CD14-positive monocyte (primary cell): ENCODE data around the gene KCNK13. TPM values are rescaled to one million over a fixed set of nuclear protein-coding genes. Genes with fewer than 3 reads are reported as not detected.
A peak's percentile ranks its signal among the peaks of the same experiment; 100 is the strongest.

Source experiments
- DNase-seq, 3 donors: peaks; one replicate each; pipeline ENCODE4 v3.0.0-alpha.2; 2011 to 2022
- H2AFZ ChIP-seq: 2 replicates; pipeline ENCODE4 v1.6.0; 2012; ENCODE audit warnings: mild to moderate bottlenecking, low read depth, low read length, inconsistent platforms; ENCODE audit not compliant: insufficient read depth, poor library complexity, severe bottlenecking
- H3K27ac ChIP-seq, 2 donors: 1 replicate in 1 of 2; 2 replicates in 1 of 2; pipeline ENCODE4 v1.5.1; 2012 to 2013; ENCODE audit warnings: low read length in 2 of 2, control low read depth in 1 of 2, inconsistent platforms in 1 of 2, low read depth in 1 of 2, mild to moderate bottlenecking in 1 of 2
- H3K27me3 ChIP-seq, 2 donors: one replicate each; pipeline versions ENCODE4 v1.6.0 to v1.6.1; 2011 to 2013; ENCODE audit warnings: low read length in 2 of 2; ENCODE audit not compliant: control insufficient read depth in 2 of 2, insufficient read depth in 2 of 2
- H3K36me3 ChIP-seq, 2 donors: replicated peaks in 1 of 2; 1 replicate in 1 of 2; 2 replicates in 1 of 2; pipeline versions ENCODE4 v1.5.1 to v1.6.1; 2012 to 2013; ENCODE audit warnings: low read length in 2 of 2, control low read depth in 1 of 2, inconsistent platforms in 1 of 2, mild to moderate bottlenecking in 1 of 2; ENCODE audit not compliant: insufficient read depth in 2 of 2, control insufficient read depth in 1 of 2
- H3K4me1 ChIP-seq, 2 donors: 1 replicate in 1 of 2; 2 replicates in 1 of 2; pipeline versions ENCODE4 v1.5.1 to v1.6.1; 2012 to 2013; ENCODE audit warnings: low read length in 2 of 2, control low read depth in 1 of 2, inconsistent platforms in 1 of 2, mild to moderate bottlenecking in 1 of 2, moderate library complexity in 1 of 2; ENCODE audit not compliant: insufficient read depth in 2 of 2, control insufficient read depth in 1 of 2
- H3K4me2 ChIP-seq: replicated peaks from 2 replicates; pipeline ENCODE3; 2012; ENCODE audit warnings: low read length, moderate library complexity, mild to moderate bottlenecking; ENCODE audit not compliant: poor library complexity, severe bottlenecking; ENCODE audit errors: extremely low read depth
- H3K4me3 ChIP-seq, 3 experiments: fragments of 200-600 bp in 1 of 3; sonication (generic) in 1 of 3; replicated peaks in 1 of 3; 1 replicate in 2 of 3; 2 replicates in 1 of 3; pipeline ENCODE4 v1.5.1; 2011 to 2013; ENCODE audit warnings: low read length in 3 of 3, mild to moderate bottlenecking in 3 of 3, control low read depth in 2 of 3, low read depth in 2 of 3, inconsistent platforms in 1 of 3, moderate library complexity in 1 of 3
- H3K79me2 ChIP-seq: 2 replicates; pipeline ENCODE4 v1.6.0; 2012; ENCODE audit warnings: mild to moderate bottlenecking, control low read depth, inconsistent platforms, low read length, moderate library complexity; ENCODE audit not compliant: insufficient read depth
- H3K9ac ChIP-seq: 2 replicates; pipeline ENCODE4 v1.6.0; 2017; ENCODE audit warnings: low read length, mild to moderate bottlenecking; ENCODE audit not compliant: insufficient read depth, poor library complexity, severe bottlenecking
- H3K9me3 ChIP-seq, 2 donors: replicated peaks in 1 of 2; 1 replicate in 1 of 2; 2 replicates in 1 of 2; pipeline versions ENCODE4 v1.5.1 to v1.6.1; 2012 to 2013; ENCODE audit warnings: low read length in 2 of 2, control low read depth in 1 of 2; ENCODE audit not compliant: control insufficient read depth in 1 of 2, insufficient read depth in 1 of 2
- H4K20me1 ChIP-seq: 2 replicates; pipeline ENCODE4 v1.6.0; 2012; ENCODE audit warnings: mild to moderate bottlenecking, low read length, control low read depth, moderate library complexity; ENCODE audit not compliant: insufficient read depth
- H3K27ac Mint-ChIP-seq, 7 donors: one replicate each; pipeline ENCODE4 v1.8.0; 2020; ENCODE audit warnings: mild to moderate bottlenecking in 7 of 7, mixed read lengths in 7 of 7, moderate library complexity in 6 of 7, inconsistent platforms in 2 of 7
- H3K27me3 Mint-ChIP-seq, 3 donors: one replicate each; pipeline ENCODE4 v1.8.0; 2021 to 2022; ENCODE audit warnings: low read depth in 3 of 3, mild to moderate bottlenecking in 3 of 3, mixed read lengths in 3 of 3, moderate library complexity in 3 of 3, inconsistent platforms in 1 of 3
- H3K36me3 Mint-ChIP-seq, 2 donors: one replicate each; pipeline ENCODE4 v1.8.0; 2020; ENCODE audit warnings: mixed read lengths in 2 of 2, inconsistent platforms in 1 of 2, mild to moderate bottlenecking in 1 of 2
- H3K4me1 Mint-ChIP-seq: one replicate; pipeline ENCODE4 v1.8.0; 2020; ENCODE audit warnings: mild to moderate bottlenecking, mixed read lengths
- H3K4me3 Mint-ChIP-seq, 2 donors: one replicate each; pipeline ENCODE4 v1.8.0; 2020; ENCODE audit warnings: mild to moderate bottlenecking in 2 of 2, mixed read lengths in 2 of 2, moderate library complexity in 1 of 2
- H3K9me3 Mint-ChIP-seq, 7 donors: one replicate each; pipeline ENCODE4 v1.8.0; 2020 to 2022; ENCODE audit warnings: mixed read lengths in 7 of 7, mild to moderate bottlenecking in 6 of 7, moderate library complexity in 6 of 7, inconsistent platforms in 2 of 7
- WGBS: methylation state at CpG from one replicate; pipeline ENCODE4 v1.1.5; 2013; ENCODE audit warnings: missing lambda C conversion rate; ENCODE audit not compliant: insufficient coverage; 5-methylcytosine and 5-hydroxymethylcytosine counted together
- intact Hi-C, 2 donors: fragments of 100-400 bp; cut with micrococcal nuclease; formaldehyde crosslinking; loops; one replicate each; pipeline versions ENCODE4 v1.15.0 to v1.15.1; 2023
- polyA plus RNA-seq, 3 donors: library from polyadenylated mRNA; depleted of rRNA in 1 of 3; unstranded in 2 of 3; stranded (reverse) in 1 of 3; fragments of 300-500 nt in 2 of 3; fragments of >200 nt in 1 of 3; fragmentation: Illumina TruSeq in 2 of 3; gene quantifications; 1 replicate in 2 of 3; 2 replicates in 1 of 3; pipeline ENCODE4 v1.2.3, GENCODE V29; 2012 to 2021
- TF ChIP-seq, protein P1 (sequence below): fragments of 200-600 bp; IDR thresholded peaks from one replicate; pipeline ENCODE4 v1.8.0; 2022; ENCODE audit warnings: antibody characterized with exemption, mild to moderate bottlenecking

KCNK13 gene
- polyA plus RNA-seq, 3 donors: 1.6 to 4.2 (median 2.9) TPM

DNA sequence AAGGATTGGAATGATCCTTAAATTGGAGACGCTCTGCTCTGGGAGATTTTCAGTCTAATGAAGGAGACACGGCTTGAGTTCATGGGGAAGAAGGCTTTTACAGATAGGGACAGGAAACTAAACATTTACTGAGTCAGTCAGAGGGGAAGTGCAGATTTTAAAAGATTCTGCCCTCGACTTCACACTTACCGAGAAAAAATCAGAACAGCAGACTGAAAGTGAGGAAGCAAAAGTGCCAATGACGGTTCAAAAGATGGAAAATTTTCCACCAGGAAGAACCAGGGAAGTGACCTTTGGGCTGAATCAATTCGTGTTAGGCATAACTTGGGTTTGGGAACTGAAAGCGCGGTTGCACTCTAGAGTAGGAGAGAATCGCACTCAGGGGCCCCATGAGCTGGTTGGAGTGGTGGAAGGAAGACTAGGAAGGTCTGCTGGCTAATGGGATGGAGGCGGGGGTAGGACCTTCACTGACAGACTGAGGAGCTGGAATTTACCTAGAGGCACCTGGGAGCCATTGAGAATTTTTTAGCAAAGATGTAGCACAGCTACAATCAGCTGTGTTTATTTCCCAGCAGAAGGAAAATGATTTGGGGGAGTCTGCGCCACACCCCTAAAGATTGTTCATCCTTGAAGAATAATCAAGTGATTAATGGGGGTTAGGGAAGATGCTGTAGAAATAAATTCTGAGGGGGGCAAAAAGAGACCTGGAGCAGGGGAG, 1.2 kb downstream of the KCNK13 start:
- Histone ChIP-seq H3K9me3 (no peaks in the 10 kb centered on the region), H3K36me3 (no peaks in the 10 kb centered on the region), H3K79me2 (peaks cover 13% of the 10 kb centered on the region), H3K27ac (peak overlapping the region; percentile 31 to 52), H3K9ac (peak overlapping the region; percentile 69), H3K4me1 (peaks cover 36 to 58% of the 10 kb centered on the region in 2 donors), H3K4me3 (peak overlapping the region; percentile 43 to 84 (median 44)), H2AFZ (peak overlapping the region; percentile 84), H4K20me1 (peaks cover 10% of the 10 kb centered on the region), H3K4me2 (peak overlapping the region; percentile 88), H3K27me3 (peaks cover 22 to 49% of the 10 kb centered on the region in 2 donors)
- Mint-ChIP-seq H3K4me1 (peaks cover 51% of the 10 kb centered on the region), H3K4me3 (peak overlapping the region; percentile 98 to 99), H3K36me3 (peaks cover 19 to 33% of the 10 kb centered on the region in 2 donors), H3K27me3 (peaks cover 39 to 72% (median 51%) of the 10 kb centered on the region in 3 donors), H3K27ac (peak overlapping the region in 6 of 7 donors; percentile 45 to 88 (median 78)), H3K9me3 (peaks cover 0 to 13% (median 8%) of the 10 kb centered on the region in 7 donors)
- DNase-seq: peak; percentile 31 to 57 (median 40)
- 20% methylated on average over 9 of the region's 11 CpGs for WGBS
- intact Hi-C loops: loop anchor here in 1 of 2 donors (10.0 kb wide), 1 partner anchor 108 kb away; the partner anchor contains the start of genes EFCAB11 and TDP1
- TF ChIP-seq, protein P1, sequence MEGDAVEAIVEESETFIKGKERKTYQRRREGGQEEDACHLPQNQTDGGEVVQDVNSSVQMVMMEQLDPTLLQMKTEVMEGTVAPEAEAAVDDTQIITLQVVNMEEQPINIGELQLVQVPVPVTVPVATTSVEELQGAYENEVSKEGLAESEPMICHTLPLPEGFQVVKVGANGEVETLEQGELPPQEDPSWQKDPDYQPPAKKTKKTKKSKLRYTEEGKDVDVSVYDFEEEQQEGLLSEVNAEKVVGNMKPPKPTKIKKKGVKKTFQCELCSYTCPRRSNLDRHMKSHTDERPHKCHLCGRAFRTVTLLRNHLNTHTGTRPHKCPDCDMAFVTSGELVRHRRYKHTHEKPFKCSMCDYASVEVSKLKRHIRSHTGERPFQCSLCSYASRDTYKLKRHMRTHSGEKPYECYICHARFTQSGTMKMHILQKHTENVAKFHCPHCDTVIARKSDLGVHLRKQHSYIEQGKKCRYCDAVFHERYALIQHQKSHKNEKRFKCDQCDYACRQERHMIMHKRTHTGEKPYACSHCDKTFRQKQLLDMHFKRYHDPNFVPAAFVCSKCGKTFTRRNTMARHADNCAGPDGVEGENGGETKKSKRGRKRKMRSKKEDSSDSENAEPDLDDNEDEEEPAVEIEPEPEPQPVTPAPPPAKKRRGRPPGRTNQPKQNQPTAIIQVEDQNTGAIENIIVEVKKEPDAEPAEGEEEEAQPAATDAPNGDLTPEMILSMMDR: no peak

DNA sequence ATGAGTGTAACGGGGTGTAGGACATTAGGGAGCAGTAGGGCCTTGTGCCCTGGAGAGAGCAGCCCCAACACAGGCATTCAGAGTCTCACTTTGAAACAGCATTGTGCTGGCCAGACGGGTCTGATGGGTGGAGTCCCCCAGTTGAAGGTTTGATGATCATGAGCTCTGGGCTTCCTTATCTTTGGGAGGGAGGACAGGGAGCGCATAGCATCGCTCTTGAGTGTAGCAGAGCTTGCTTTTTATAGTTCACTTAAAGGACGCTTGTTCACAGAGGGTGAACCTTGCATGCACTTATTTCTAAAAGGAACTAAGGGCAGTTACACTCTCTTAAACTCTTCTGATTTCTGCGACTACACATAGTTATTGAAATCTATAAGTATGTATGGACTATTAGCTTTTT, 10.6 kb downstream of the KCNK13 start:
- no peak for DNase-seq
- H2AFZ ChIP-seq: no peak overlapping the region
- H3K9me3 Mint-ChIP-seq: no peaks in the 10 kb centered on the region
- H3K27ac Mint-ChIP-seq: no peak overlapping the region
- no peak overlapping the region for H3K9ac ChIP-seq
- no peak overlapping the region for H3K4me2 ChIP-seq
- H3K27me3 Mint-ChIP-seq: peaks cover 22 to 47% (median 46%) of the 10 kb centered on the region in 3 donors
- H3K4me1 Mint-ChIP-seq: peaks cover 5% of the 10 kb centered on the region
- H3K36me3 Mint-ChIP-seq: peaks cover 7 to 12% of the 10 kb centered on the region in 2 donors
- no peaks in the 10 kb centered on the region for H3K36me3 ChIP-seq
- no peak overlapping the region for H3K4me3 ChIP-seq
- no peaks in the 10 kb centered on the region for H3K4me1 ChIP-seq
- H3K27ac ChIP-seq: no peak overlapping the region
- peaks cover 12 to 44% of the 10 kb centered on the region in 2 donors for H3K27me3 ChIP-seq
- H3K4me3 Mint-ChIP-seq: no peak overlapping the region
- H3K79me2 ChIP-seq: no peaks in the 10 kb centered on the region
- TF ChIP-seq, protein P1: no peak
- intact Hi-C loops: no loop called here
- H4K20me1 ChIP-seq: peaks cover 33% of the 10 kb centered on the region
- H3K9me3 ChIP-seq: no peaks in the 10 kb centered on the region
- 94% methylated on average over 3 of the region's 6 CpGs for WGBS
